Cerebellar cortex (tissue), 1 donor: ENCODE results near the gene OR10X1.

Experiments
- DNase-seq: peaks from one replicate; pipeline ENCODE4 v3.0.0-alpha.2; 2015; ENCODE audit warnings: low spot score

Gene OR10X1

GRCh38 chr1:158579733-158580132, at the start of gene OR10X1:
OR10X1 (minus strand) TSS chr1:158579899; CDS start chr1:158579899, 0 bp downstream.
- no peak for DNase-seq

GRCh38 chr1:158613764-158614163, 34.1 kb upstream of the OR10X1 start:
- no peak for DNase-seq

GRCh38 chr1:158611916-158612315, 32.2 kb upstream of the OR10X1 start:
- no peak for DNase-seq

DNA sequence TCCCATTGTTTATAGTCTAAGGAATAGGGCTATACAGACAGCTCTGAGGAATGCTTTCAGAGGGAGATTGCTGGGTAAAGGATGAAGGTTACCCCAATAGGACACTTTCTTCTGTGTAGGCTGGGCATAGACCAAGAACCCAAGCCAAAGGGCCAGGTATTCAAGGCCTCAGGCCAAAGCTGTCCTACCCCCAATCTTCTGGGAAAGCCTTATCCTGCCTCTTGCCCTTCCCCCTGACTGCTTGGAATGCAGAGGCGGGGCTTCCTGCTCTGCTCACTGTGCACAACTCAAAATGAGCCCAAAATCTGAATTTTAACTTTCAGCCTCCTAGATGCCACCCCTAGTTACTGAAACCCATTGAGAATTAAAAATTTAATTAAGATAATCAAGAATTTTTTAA, 27.6 kb upstream of the OR10X1 start:
- DNase-seq, result no peak

DNA sequence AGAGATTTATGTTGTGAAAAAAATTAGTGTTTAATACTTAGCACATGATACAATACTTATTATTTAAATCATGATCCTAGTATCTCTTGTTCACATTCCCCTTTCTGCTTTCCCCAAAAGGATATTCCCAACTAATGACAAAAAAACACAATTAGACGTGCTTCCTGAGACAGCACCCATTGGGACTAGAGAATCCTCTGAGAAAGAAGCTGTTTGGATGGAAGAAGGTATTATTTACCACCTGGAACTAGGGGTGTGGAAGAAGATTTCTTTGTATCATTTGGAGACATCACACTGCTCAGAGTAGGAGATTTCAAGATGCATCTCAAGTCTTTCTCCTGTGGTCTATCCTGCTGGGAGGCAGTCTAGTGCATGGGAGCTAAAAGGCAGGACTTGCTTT, 25.3 kb upstream of the OR10X1 start, which contains the start of gene OR10Z1:
Gene OR10Z1, plus strand, starts transcription at position 301 of the 400 bp plus-strand sequence. CDS start 1,171 bp downstream, outside the sequence.
- DNase-seq, result no peak

DNA sequence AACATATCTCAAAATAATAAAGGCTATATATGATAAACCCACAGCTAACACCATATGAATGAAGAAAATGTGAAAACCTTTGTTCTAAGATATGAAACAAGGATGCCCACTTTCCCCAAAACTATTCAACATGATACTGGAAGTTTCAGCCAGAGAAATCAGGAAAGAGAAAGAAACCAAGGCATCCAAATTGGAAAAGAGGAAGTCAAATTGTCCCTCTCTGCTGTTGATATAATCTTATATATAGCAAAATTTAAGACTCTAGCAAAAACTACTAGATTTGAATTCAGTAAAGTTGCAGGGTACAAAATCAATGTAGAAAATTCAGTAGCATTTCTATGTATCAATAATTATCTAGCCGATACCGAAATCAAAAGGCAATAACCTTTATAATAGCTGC, 21.0 kb upstream of the OR10X1 start:
- DNase-seq, result no peak

- DNase-seq, result no peak
Measured at GRCh38 chr1:158586942-158587341, 7.2 kb upstream of the OR10X1 start.

DNA sequence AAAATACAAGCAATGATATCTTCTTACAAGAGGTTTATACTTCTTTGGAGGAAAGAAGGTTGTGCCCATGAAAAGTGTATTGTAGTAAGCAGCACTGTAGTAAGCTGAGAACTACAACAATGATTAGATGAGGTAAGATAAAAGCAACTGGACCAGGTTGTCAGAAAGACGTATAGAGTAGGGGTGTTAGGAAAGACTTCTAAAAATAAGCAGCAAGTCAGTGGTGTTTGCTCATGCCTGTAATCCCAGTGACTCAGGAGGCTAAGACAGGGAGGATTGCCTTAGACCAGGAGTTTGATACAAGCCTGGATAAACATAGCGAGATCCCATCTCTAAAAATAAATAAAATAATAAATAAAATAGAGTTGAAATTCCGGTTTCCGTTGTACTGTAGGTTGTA, 4.3 kb upstream of the OR10X1 start:
- DNase-seq, result no peak

DNA sequence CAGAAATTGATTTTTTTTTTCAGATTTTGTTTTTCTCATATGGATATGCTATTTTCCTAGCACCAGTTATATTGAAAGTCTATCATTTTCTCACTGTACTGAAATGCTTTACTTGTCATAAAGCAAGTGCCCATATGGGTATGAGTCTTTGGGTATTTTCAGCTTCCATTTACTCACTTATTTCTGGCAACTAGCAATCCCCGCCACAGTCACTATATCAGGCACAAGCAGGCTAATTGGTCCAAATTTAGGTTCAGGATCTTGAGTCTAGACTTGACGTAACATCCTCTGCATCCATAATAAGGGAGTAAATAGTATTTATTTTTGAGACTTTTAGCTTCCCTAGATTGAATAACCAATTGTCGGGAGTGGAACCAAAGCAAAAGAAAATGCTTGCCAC, 2.1 kb downstream of the OR10X1 start:
- no peak for DNase-seq

DNA sequence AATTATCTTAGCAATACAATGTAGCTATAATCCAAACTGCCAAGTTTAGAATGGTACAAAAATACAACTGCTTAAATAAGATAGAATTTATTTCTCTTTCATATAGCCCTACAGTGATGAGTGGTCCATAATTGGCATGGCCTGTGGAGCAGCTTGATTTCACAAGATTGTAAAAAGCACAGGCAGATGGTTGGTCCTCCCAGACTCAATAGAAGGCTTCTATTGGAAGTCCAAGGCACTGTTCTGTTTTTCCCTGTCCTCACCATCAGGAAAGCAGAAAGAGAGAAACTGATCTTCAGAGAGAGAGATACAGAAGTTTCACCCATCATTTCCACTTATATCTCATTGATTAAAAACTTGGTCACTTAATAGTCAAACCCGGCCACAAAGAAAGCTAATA, 7.5 kb downstream of the OR10X1 start:
- no peak for DNase-seq

DNA sequence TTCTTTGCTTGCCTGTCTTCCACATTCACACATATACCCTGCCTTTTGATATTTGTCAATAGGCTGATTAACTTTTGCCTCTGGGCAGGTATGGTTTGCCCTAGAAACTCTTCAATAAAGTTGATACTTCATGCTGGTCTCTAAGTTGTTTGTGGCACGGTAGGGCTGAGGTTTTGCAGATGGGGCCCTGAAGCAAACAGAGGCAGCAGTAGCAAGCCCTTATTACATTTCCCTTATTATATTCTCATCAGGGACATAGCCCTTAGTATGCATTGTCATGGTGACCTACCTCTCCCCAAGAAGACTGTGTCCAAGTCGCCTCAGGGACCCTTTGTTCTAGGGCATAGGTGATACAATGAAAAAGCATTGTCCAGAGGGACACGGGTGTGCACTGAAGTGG, 9.2 kb downstream of the OR10X1 start, which contains the start of gene OR6P1:
Gene OR6P1, minus strand, starts transcription at position 101 of the 400 bp plus-strand sequence. CDS start 6,976 bp downstream, outside the sequence.
- no peak for DNase-seq

DNA sequence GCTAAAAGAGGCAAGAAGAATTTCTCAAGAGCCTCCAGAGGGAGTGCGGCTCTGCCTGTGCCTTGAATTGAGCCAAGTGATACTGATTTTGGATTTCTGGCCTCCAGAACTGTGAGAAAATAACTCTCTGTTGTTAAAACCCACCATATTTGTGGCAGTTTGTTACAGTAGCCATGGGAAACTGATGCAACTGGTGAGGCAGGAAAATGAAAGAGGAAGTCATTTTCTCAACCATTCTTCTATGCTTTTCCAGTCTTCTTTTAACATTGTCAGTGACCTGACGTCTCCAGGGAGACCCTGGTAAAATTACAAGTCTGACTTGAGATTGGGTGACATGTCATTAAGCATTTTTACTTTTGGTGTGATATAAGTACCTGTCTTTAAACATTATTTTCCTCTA, 15.1 kb downstream of the OR10X1 start:
- DNase-seq, result no peak

- DNase-seq, result no peak
Measured at GRCh38 chr1:158563853-158564252, 15.8 kb downstream of the OR10X1 start.

DNA sequence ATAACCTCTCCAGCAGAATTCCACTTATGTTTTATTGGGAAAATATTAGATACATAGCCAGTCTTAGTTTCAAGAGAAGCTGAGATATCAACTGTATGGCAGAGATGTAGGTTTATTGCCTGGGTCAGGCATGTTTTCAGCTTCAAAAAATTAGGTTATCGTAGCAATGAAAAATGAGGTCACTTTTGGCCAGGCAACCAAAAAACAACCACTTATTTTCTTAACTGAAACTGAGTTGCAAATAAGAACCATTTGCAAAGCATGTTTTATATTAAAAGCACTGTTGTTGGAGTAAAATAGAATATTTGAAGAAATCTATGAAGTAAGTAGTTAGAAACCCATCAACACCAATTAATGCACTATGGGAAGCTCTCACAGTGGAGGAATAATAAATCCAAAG, 20.0 kb downstream of the OR10X1 start:
- no peak for DNase-seq

DNA sequence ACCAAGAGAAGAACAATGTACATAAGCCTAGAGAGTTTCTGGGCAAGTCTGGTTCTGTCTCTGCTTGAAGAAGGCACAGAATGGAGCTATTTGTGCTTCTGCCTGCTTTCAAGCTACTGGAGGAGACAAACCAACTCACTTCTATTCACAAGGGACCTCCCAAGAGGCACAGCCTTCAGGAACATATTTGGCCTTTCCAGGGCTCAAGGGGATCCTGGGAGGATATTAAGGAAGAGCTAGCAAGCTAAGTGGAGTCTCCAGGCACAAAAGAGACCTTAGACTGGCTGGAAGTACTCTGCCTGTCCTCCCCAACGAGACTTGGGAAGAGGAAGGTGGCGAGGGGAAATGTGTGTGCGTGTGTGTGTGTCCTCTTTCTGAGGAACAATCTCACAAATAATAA, 25.3 kb downstream of the OR10X1 start, which contains the start of gene OR6Y1:
Gene OR6Y1, minus strand, starts transcription at position 54 of the 400 bp plus-strand sequence. CDS start 6,300 bp downstream, outside the sequence.
- DNase-seq, result no peak

- no peak for DNase-seq
Measured at GRCh38 chr1:158552296-158552695, 27.4 kb downstream of the OR10X1 start.

- no peak for DNase-seq
Measured at GRCh38 chr1:158547533-158547932, 32.2 kb downstream of the OR10X1 start.

DNA sequence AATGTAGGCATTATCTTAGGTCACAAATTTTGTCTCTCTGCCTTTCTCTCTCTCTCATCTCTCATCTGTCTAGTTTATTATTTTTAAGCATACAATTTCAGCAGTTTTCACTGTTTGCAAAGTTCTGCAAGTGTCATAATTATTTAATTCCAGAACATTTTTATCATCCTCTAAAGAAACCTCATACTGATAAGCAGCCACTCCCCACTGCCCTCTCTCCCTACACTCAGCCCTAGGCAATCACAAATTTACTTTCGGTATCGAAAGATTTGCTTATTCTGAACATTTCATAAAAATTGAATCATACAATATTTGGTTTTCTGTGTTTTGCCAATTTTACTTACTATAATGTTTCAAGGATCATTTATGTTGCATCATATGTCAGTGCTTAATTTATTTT, 42.1 kb downstream of the OR10X1 start:
- no peak for DNase-seq

GRCh38 chr1:158534496-158534895, 45.2 kb downstream of the OR10X1 start:
- no peak for DNase-seq
